Sciatic nerve (tissue), 2 donors: Measurements from ENCODE around the gene CHN2. TPM values are rescaled to one million over a fixed set of nuclear protein-coding genes. Genes with fewer than 3 reads are reported as not detected.

ENCODE experiments used
- ATAC-seq: fragments of 200-7000 bp; cut with Tn5 transposase; one replicate; pipeline ENCODE4 v1.9.1; 2020; ENCODE audit warnings: mild to moderate bottlenecking, moderate library complexity
- DNase-seq: peaks from one replicate; pipeline ENCODE4 v3.0.0-alpha.2; 2020; ENCODE audit warnings: low spot score
- intact Hi-C: fragments of 100-400 bp; cut with DNase I; formaldehyde crosslinking; loops from one replicate; pipeline ENCODE4 v1.14.2; 2022
- total RNA-seq: library from RNA; stranded (reverse); fragmentation: NEBNext Ultra II Directional; extraction: Animal tissue kit (Norgen Biotek cat#: 25700); gene quantifications from one replicate; pipeline ENCODE4 v1.2.1, GENCODE V29; 2021
- donor health status: DM: no; HTN: no; CAD: no.
- donor health status: DM: no; HTN: no; CAD: no.

The CHN2 gene
- total RNA-seq, 1 donor from 2014 or later = 10.9 TPM

- intact Hi-C loops = no loop called here
- ATAC-seq (no peak), DNase-seq (no peak)
Observed at GRCh38 chr7:29274146-29275017, 79.8 kb downstream of the CHN2 start.

GRCh38 chr7:29275018-29275318, 80.4 kb downstream of the CHN2 start:
- ATAC-seq = no peak
- intact Hi-C loops = no loop called here

GRCh38 chr7:29275493-29275892, 80.9 kb downstream of the CHN2 start:
- ATAC-seq = no peak
- intact Hi-C loops = no loop called here
- no peak for DNase-seq

More at GRCh38 chr7:29275018-29275318, 80.4 kb downstream of the CHN2 start:
- no peak for DNase-seq

DNA sequence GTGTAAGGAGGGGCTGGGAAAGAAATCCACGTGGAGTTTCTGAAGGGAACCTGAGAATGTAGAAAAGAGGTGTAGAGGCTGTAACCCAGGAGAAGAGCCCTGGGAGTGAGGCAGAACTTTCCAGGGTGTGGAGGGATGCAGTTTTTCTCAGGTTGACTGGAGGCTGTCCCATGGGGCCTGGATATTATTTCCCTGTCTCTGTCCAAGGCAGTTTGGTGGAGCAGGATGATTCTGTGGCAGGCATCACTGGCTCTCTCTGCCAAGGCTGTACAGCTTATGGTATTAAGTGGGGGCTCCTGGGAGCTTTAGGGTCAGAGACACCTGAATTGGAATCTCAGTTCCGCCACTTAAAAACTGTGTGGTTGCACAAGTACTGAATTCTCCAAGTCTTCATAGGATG, 81.6 kb downstream of the CHN2 start:
- DNase-seq = no peak
- ATAC-seq = no peak
- intact Hi-C loops = no loop called here

GRCh38 chr7:29276806-29277205, 82.2 kb downstream of the CHN2 start:
- DNase-seq = no peak
- intact Hi-C loops = no loop called here
- ATAC-seq = no peak

DNA sequence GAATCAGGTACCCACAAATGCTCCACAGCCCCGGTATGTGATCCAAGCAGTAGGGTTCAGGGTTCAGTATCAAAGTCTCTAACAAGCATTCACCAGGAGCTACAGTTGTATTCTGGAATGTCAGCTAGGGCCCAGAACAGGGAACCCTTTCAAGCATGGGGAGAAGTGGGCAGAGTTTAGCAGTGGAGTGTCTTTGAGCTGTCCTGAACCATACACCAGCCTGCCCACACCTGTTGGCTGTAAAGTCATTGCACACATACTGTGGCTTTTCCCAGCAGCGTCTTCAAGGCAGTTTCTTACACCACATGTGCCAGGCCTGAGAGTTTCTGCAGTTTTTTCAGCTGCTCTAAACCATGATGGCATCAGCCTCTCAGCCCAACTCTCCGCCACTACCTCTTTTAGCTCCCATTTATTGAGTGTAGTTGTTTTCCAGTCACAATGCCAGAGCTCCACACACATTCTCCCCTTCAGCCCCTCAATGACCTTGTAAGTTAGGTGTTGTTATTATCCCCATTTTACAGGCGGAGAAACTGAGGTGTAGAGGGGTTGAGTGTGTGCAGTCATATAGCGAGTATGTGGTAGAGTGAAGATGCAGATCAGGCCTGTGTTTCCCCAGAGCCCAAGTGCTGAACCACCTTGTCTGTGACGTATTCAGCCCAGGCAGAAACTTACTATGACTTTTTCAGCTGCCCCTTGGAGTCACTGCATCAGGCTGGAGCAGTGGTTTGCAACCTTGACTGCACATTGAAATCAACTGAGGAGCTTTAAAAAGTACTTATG, 83.1 kb downstream of the CHN2 start:
- DNase-seq (no peak), ATAC-seq (no peak)
- intact Hi-C loops = no loop called here

DNA sequence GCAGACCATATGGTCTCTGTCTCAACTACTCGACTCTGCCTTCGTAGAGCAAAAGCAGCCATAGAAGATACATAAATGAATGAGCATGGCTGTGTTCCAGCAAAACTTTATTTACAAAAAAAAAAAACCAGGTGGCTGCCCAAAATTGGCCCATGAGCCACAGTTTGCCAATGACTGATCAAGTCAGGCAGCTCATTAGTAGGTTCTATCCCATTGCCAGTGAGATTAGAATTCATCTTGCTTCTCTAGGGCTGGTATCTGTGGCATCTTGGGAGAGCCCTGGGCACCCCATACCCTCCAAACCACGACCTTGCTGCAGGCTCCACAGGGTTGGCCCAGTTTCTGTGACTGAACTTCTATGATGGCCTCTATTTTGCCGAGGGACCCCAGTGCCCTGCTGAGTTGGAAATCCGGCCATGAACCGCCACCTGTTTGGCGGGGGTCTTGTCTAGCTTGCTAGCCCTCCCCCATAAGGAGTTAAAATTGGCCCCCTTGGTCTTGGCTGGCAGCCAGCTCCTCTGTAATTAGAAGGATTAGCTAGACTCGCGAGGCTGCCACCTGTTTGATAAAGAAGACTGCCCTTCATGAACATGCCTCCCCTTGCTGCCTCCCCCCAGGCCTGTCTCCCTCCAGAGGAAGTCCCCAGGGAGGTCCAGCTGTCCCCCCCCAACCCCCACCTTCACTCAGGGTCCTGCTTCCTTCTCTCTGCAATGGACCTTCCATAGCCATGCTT, 83.9 kb downstream of the CHN2 start:
- intact Hi-C loops = no loop called here
- no peak for DNase-seq
- ATAC-seq = no peak

GRCh38 chr7:29281782-29282541, 87.4 kb downstream of the CHN2 start:
- no peak for DNase-seq
- peak; percentile 53 for ATAC-seq
- intact Hi-C loops = no loop called here

DNA sequence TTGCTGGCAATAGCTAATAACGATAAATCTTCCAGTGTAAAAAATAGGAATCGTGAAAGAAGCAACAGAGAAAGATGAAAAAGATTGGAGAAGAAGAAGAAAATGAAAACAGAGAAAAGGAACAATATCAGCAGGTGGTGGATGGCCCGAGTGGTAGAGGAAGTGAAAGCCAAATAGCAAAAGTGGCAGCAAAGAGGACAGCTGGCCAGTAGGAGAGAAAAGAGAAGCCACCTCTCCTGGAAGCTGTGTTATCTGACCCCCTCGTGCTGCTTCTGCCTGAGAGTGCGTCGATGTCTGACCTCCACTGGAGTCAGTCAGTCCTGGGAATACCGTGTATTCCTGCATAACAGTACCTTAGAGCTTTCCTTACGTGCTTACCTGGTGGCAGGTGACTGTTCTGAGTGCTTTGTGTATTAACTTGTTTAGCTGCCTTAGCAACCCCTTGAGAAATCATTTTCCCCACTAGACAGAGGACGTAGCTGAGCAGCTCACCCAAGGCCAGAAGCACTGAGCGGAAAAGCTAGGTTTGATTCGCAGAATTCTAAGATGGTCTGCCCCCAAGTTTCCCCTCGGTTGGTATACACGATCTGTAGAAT, 88.3 kb downstream of the CHN2 start:
- ATAC-seq = no peak
- no peak for DNase-seq
- intact Hi-C loops = no loop called here

- ATAC-seq = no peak
Observed at GRCh38 chr7:29284696-29285443, 90.3 kb downstream of the CHN2 start.

GRCh38 chr7:29285444-29285793, 90.8 kb downstream of the CHN2 start:
- intact Hi-C loops = no loop called here
- ATAC-seq = no peak
- no peak for DNase-seq

More at GRCh38 chr7:29284696-29285443, 90.3 kb downstream of the CHN2 start:
- intact Hi-C loops = no loop called here
- no peak for DNase-seq

DNA sequence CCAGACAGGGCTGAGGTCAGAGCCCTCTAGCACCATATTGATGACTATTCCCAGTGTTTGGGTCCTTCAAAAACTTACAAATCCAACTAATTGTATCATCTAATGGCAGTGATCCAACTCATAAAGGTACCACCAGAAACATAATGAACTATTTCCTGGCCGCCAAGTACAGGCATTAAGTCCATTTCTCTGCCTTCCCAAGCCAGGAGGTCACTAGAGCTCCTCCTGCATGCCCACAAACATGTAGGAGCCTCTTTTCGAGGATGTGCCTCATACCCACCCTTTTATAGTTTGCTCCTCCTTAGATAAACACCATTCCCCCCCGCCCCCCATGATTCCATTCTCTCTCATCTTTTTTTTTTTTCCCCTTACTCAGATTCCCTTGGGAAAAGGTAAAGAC, 91.3 kb downstream of the CHN2 start:
- intact Hi-C loops = no loop called here
- DNase-seq (no peak), ATAC-seq (no peak)

DNA sequence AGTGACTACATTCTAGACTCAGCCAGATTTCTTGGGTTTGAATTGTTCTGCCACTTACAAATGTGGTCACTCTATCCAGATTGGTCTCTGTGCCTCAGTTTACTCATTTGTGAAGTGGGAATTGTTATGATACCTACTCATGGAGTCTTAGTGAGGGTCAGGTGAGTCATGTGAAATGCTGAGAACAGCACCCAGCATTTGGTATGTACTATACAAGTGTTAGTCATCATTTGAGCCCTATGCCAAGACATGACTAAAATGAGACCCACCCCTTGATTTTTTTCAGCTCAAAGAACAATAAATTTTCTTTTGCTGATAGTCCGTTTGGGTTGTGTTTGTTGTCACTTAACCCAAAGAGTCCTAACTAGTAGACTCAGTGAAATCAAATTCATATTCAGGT, 92.8 kb downstream of the CHN2 start:
- ATAC-seq = no peak
- no peak for DNase-seq
- intact Hi-C loops = no loop called here

- no peak for DNase-seq
- no peak for ATAC-seq
- intact Hi-C loops = no loop called here
Observed at GRCh38 chr7:29288181-29289091, 93.9 kb downstream of the CHN2 start.

DNA sequence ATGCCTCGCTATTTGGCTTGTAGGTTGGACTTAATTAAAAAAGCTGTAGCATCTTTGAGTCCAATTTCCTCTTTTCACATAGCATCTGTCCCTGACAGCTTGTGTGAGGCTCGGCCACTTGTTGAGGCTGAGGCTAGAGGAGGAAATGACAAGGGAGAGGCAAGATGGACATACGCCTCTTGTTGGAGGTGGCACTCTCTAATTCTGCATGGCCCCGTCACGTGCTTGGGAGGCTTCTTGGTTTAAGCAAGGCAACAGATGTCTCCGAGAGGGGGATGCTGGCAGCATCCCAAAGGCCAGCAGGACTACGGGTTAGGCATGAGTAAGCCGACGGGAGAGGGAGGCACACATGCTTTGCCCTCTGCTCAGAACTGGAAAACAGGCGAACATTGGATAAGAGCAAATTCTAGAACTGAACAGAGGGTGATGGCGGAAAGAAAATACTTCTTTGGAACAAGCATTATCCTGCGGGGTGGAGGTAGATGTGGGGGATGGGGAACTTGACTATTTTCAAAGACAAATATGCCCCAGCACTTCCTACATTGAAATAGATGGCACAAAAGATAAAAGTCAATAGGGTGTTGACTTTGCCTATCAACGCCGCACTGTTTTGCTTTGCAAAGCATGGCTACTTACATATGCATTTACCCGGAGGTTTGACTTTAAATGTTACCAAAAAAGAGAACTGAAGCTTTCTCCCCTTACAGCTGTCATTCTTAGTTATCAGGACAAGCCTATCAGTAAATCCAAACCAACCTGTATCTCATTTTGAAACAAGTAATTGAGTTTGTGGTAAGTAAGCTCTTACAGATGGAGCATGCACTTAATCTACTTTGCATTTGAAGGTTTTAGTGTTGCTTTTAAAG, 94.8 kb downstream of the CHN2 start:
- ATAC-seq = no peak
- no peak for DNase-seq
- intact Hi-C loops = no loop called here

DNA sequence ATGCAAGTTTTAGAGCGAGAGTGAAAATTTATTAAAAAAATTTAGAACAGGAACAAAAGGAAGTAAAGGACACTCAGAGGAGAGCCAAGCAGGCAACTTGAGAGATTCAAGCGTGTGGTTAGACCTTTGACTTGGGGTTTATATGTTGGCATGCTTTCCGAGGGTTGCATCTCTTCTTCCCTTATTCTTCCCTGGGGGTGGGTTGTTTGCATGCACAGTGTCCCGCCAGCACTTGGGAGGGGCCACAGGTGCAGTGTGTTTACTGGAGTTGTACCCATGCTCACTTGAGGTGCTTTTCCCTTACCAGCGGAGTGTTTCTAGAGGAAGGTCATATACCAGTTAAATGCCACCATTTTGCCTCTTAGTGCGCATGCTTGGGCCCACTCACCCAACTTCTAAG, 96.3 kb downstream of the CHN2 start:
- no peak for DNase-seq
- intact Hi-C loops = no loop called here
- no peak for ATAC-seq
